ENCODE data around the gene MIA2. TPM values are rescaled to one million over a fixed set of nuclear protein-coding genes. Genes with fewer than 3 reads are reported as not detected.

Gene MIA2
- total and polyA plus RNA-seq, 2 experiments from 2014 or later, result 9.5 to 10.9 TPM

DNA sequence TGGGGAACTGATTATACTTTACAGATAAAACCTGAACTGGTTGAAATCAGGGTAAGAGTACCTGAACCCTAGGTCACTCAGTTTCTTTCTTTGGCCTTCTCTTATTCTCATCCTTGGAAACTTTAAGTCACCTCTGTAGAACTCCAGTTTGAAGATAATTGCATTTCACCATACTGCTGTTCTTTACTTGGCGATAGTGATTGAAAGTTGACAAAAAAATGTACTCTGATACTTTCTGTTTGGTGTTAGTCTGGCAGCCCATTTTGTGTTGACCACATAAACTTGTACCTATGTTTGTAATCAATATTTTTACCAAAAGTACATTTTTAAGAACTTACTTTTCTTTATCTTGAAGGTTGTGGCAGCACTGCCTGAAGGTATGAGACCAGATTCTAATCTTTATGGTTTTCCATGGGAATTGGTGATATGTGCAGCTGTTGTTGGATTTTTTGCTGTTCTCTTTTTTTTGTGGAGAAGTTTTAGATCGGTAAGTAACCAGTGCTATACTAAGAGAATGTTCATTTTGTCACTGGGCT lies 42.9 kb downstream of the MIA2 start (continued):
- TF ChIP-seq REST (IDR thresholded peaks at IDR 0.05; ENCODE audit: unreplicated experiment), result no peak
- TF ChIP-seq ETS1 (IDR thresholded peaks at IDR 0.05), result no peak
- no peak for TF ChIP-seq EZH2 (IDR thresholded peaks at IDR 0.05; ENCODE audit: low read depth, unreplicated experiment)
- no peak for TF ChIP-seq NANOG (IDR thresholded peaks at IDR 0.05; ENCODE audit: borderline replicate concordance)
- TF ChIP-seq ZNF331 (CRISPR knock-in tag; IDR thresholded peaks at IDR 0.05; ENCODE audit: low read depth), result no peak

DNA sequence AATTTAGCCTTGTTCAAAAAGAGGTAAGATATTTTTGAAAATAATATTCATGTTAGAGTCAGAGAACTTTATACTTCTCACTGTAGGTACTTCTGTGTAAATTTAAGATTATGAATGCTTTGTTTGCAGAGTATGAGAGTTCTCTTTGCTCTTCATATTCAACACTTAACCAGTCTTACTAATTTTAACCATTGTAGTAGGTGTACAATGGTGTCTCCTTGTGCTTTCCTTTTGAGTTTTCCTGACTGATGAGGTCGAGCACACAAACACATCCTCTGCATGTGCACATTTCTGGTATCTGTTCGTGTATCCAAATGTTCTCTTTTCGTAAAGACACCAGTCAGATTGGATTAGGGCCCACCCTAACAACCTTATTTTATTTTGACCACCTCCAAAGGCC lies 45.8 kb downstream of the MIA2 start:
- Mint-ChIP-seq H3K27me3 (ENCODE audit: insufficient read depth, low read depth, poor library complexity) (no peaks in the 10 kb centered on the region), H3K9me3 (peaks cover 2% of the 10 kb centered on the region), H3K36me3 (ENCODE audit: low read depth) (peaks cover 40% of the 10 kb centered on the region), H3K4me1 (peaks cover 5% of the 10 kb centered on the region; the same call in 2 of the 3 replicates), H3K4me3 (no peak overlapping the region), H3K27ac (no peak overlapping the region)
- Histone ChIP-seq H3K36me3 (ENCODE audit: insufficient read depth) (no peaks in the 10 kb centered on the region), H3K27ac (ENCODE audit: low read depth) (no peak overlapping the region), H2AFZ (no peak overlapping the region), H3K27me3 (ENCODE audit: insufficient read depth) (no peaks in the 10 kb centered on the region), H3K4me1 (ENCODE audit: insufficient read depth) (peaks cover 8% of the 10 kb centered on the region; the same call in 1 of the 2 replicates), H3K4me3 (no peak overlapping the region), H3K4me2 (no peak overlapping the region), H3F3A (replicated peaks; ENCODE audit: low read depth) (no peaks in the 10 kb centered on the region), H4K20me1 (replicated peaks; ENCODE audit: insufficient read depth) (0 out of 2 replicates have a peak, but pooled peaks cover 3% of the 10 kb centered on the region), H3K9me2 (ENCODE audit: insufficient read depth) (no peaks in the 10 kb centered on the region), H3K79me2 (replicated peaks; ENCODE audit: insufficient read depth) (peaks cover 28% of the 10 kb centered on the region)
- ATAC-seq, result no peak
- no peak for DNase-seq (ENCODE audit: low spot score)
- no peak for TF ChIP-seq EZH2phosphoT487 (IDR thresholded peaks at IDR 0.05; ENCODE audit: unreplicated experiment)
- TF ChIP-seq STAT1 (IDR thresholded peaks at IDR 0.05; ENCODE audit: unreplicated experiment), result no peak
- TF ChIP-seq ETS1 (IDR thresholded peaks at IDR 0.05), result no peak
- TF ChIP-seq, protein P1, sequence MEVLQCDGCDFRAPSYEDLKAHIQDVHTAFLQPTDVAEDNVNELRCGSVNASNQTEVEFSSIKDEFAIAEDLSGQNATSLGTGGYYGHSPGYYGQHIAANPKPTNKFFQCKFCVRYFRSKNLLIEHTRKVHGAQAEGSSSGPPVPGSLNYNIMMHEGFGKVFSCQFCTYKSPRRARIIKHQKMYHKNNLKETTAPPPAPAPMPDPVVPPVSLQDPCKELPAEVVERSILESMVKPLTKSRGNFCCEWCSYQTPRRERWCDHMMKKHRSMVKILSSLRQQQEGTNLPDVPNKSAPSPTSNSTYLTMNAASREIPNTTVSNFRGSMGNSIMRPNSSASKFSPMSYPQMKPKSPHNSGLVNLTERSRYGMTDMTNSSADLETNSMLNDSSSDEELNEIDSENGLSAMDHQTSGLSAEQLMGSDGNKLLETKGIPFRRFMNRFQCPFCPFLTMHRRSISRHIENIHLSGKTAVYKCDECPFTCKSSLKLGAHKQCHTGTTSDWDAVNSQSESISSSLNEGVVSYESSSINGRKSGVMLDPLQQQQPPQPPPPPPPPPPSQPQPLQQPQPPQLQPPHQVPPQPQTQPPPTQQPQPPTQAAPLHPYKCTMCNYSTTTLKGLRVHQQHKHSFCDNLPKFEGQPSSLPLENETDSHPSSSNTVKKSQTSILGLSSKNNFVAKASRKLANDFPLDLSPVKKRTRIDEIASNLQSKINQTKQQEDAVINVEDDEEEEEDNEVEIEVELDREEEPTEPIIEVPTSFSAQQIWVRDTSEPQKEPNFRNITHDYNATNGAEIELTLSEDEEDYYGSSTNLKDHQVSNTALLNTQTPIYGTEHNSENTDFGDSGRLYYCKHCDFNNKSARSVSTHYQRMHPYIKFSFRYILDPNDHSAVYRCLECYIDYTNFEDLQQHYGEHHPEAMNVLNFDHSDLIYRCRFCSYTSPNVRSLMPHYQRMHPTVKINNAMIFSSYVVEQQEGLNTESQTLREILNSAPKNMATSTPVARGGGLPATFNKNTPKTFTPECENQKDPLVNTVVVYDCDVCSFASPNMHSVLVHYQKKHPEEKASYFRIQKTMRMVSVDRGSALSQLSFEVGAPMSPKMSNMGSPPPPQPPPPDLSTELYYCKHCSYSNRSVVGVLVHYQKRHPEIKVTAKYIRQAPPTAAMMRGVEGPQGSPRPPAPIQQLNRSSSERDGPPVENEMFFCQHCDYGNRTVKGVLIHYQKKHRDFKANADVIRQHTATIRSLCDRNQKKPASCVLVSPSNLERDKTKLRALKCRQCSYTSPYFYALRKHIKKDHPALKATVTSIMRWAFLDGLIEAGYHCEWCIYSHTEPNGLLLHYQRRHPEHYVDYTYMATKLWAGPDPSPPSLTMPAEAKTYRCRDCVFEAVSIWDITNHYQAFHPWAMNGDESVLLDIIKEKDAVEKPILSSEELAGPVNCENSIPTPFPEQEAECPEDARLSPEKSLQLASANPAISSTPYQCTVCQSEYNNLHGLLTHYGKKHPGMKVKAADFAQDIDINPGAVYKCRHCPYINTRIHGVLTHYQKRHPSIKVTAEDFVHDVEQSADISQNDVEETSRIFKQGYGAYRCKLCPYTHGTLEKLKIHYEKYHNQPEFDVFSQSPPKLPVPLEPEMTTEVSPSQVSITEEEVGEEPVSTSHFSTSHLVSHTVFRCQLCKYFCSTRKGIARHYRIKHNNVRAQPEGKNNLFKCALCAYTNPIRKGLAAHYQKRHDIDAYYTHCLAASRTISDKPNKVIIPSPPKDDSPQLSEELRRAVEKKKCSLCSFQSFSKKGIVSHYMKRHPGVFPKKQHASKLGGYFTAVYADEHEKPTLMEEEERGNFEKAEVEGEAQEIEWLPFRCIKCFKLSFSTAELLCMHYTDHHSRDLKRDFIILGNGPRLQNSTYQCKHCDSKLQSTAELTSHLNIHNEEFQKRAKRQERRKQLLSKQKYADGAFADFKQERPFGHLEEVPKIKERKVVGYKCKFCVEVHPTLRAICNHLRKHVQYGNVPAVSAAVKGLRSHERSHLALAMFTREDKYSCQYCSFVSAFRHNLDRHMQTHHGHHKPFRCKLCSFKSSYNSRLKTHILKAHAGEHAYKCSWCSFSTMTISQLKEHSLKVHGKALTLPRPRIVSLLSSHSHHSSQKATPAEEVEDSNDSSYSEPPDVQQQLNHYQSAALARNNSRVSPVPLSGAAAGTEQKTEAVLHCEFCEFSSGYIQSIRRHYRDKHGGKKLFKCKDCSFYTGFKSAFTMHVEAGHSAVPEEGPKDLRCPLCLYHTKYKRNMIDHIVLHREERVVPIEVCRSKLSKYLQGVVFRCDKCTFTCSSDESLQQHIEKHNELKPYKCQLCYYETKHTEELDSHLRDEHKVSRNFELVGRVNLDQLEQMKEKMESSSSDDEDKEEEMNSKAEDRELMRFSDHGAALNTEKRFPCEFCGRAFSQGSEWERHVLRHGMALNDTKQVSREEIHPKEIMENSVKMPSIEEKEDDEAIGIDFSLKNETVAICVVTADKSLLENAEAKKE (CRISPR knock-in tag; IDR thresholded peaks at IDR 0.05), result no peak
- TF ChIP-seq CTCF (conservative IDR thresholded peaks at IDR 0.05; ENCODE audit: low read depth in 2 of 2), result no peak
- TF ChIP-seq POLR2AphosphoS5 (IDR thresholded peaks at IDR 0.05; ENCODE audit: low read depth), result no peak
- TF ChIP-seq ZNF114 (CRISPR knock-in tag; IDR thresholded peaks at IDR 0.05), result no peak
- TF ChIP-seq EZH2 (IDR thresholded peaks at IDR 0.05; ENCODE audit: low read depth, unreplicated experiment), result no peak
